Sigmoid colon (tissue), 7 donors: Measurements from ENCODE around the gene PAGE4. TPM values are rescaled to one million over a fixed set of nuclear protein-coding genes. Genes with fewer than 3 reads are reported as not detected.

Experiments used
- polyA plus RNA-seq, 3 donors: library from polyadenylated mRNA; stranded (reverse); fragments of 200-250 nt; gene quantifications; one replicate each; pipeline ENCODE4 v1.2.3, GENCODE V29; 2013
- total RNA-seq, 4 donors: library from RNA; depleted of rRNA; stranded (reverse); fragments of >200 nt; gene quantifications; one replicate each; pipeline ENCODE4 v1.1.0, GENCODE V29; 2016
- donor health status: healthy with polysubstance abuse.
- donor health status: Bipolar disorder and iron deficiency.
- donor health status: healthy.

Gene PAGE4
- total and polyA plus RNA-seq, 7 donors = not detected

Other genes starting within 250 kb of the PAGE4 start
- gene GAGE12H, start 249.4 kb upstream of the PAGE4 start, total RNA-seq = not detected
- not detected for gene GAGE12H, start 249.4 kb upstream of the PAGE4 start, polyA plus RNA-seq
- not detected for gene GAGE2A, start 239.8 kb upstream of the PAGE4 start, total RNA-seq
- not detected for gene GAGE2A, start 239.8 kb upstream of the PAGE4 start, polyA plus RNA-seq
- not detected for gene GAGE1, start 230.3 kb upstream of the PAGE4 start, total RNA-seq
- gene GAGE1, start 230.3 kb upstream of the PAGE4 start, polyA plus RNA-seq = not detected
- not detected for gene PAGE1, start 133.3 kb upstream of the PAGE4 start, total RNA-seq
- gene PAGE1, start 133.3 kb upstream of the PAGE4 start, polyA plus RNA-seq = not detected
- gene USP27X, start 50.2 kb downstream of the PAGE4 start, total RNA-seq = 1 to 10 TPM; 1.6 to 5.4 (median 2.9) TPM
- gene USP27X, start 50.2 kb downstream of the PAGE4 start, polyA plus RNA-seq = 1 to 10 TPM in 2 of 3 donors, under 1 TPM in 1; 0.60 to 1.8 (median 1.2) TPM
- gene CLCN5, start 93.3 kb downstream of the PAGE4 start, total RNA-seq = 1 to 10 TPM; 1.8 to 3.0 (median 2.3) TPM
- gene CLCN5, start 93.3 kb downstream of the PAGE4 start, polyA plus RNA-seq = 1 to 10 TPM in 1 of 3 donors, under 1 TPM in 2; under 0.01 to 1.8 (median 0.69) TPM